HUDEP-2 (cell line): ENCODE data around the gene CUBN.
A peak's percentile ranks its signal among the peaks of the same experiment; 100 is the strongest.

Experiments used
- DNase-seq, 76 experiments: peaks; one replicate each; lab custom pipeline; 2025; ENCODE audit not compliant: unreplicated experiment in 76 of 76; lab: John Stamatoyannopoulos, UW

The CUBN gene

GRCh38 chr10:17129741-17130140 lies at the start of gene CUBN:
CUBN (minus strand) TSS chr10:17129811; CDS start chr10:17129765, 46 bp downstream.
- no peak for DNase-seq

DNA sequence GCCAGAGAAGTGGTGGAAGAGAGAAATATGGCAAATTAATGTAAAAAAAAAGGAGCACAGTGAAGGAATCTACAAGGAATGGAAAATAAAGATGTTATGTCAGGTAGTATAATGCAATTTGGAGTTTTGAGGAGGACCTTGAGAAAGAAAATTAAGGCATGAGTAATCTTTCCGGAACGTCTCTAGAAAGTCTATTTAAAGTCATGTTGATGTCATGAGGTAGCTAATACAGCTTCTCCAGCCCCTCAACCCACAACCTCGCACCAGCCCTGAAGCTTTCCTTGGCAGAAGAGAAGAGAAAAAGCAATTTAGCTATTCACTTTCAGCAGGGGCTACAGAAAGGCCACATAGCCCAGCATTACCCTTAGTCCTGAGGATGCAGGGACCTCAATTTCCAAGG lies 49.4 kb upstream of the CUBN start:
- no peak for DNase-seq

DNA sequence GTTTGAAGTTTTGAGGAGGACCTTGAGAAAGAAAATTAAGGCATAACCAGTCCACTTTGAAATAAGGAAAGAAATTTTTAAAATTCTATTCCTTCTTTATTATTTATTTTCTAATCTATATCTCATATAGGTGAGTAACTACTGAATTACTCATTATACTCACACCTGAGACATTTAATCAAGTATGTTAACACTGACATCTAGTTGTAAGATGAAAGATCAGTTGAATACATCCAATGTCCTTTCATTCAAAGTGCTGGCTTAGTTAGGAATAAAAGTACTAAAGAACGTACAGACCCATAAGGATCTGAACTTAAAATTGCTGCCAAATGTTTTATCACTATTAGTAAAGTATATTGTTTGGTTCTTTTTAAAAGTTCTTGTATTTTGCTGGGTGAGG lies 48.4 kb upstream of the CUBN start:
- DNase-seq = no peak

DNA sequence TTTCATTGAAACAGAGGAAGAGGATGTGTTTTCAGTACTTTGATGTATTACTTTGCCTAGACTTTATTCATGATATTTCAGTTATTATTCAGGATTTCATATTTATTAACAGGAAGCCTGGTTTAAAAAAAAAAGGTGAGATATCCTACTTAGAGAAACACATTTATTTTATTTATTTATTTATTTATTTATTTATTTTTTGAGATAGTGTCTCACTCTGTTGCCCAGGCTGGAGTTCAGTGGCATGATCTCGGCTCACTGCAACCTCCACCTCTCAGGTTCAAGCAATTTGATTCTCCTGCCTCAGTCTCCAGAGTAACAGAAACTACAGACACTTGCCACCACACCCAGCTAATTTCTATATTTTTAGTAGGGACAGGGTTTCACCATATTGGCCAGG lies 47.4 kb upstream of the CUBN start:
- no peak for DNase-seq

- no peak for DNase-seq
Observed at GRCh38 chr10:17176091-17176490, 46.5 kb upstream of the CUBN start.

- DNase-seq = no peak
Observed at GRCh38 chr10:17175551-17175950, 45.9 kb upstream of the CUBN start.

DNA sequence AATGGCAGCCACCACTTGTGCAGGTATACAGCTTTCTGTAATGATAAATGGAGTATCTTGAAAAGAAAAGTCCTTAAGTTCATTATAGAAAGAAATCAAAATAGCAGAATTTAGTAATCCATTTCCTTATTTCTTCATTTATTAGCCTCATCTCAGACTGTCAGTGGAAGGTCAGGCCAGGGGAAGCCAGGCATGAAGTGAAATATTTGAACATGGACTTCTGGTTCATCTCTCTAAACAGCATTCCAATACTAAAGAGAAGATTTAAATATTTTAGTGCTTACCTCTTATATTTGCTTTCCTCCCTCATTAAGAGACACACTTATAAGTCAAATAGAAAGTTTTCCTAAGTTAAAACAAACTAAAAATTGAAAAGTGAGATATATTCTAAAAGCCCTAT lies 45.0 kb upstream of the CUBN start:
- DNase-seq = no peak

DNA sequence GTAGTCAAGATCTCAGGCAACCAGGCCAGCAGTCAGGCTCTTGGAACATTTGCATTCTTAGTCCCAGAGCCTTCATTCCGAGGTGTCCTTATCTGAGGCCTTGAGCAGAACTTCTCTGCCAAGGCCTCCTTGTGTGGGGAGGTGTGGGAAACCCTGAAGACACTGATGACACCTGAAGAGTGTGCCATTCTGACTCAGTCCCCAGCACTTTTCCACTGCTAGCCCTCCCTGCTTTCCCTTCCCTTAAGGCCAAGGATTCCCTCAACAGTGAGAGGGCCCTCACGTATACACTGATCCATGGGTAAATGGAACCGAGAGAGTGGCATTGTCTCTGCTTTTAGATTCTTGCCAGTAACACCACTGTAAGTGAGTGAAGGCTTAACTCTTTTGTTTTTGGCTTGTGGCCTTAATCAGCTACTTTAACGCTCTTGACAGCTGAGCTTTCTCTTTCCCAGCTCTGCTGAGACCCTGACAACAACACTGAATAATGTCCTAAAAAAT lies 41.6 kb upstream of the CUBN start:
- no peak for DNase-seq

DNA sequence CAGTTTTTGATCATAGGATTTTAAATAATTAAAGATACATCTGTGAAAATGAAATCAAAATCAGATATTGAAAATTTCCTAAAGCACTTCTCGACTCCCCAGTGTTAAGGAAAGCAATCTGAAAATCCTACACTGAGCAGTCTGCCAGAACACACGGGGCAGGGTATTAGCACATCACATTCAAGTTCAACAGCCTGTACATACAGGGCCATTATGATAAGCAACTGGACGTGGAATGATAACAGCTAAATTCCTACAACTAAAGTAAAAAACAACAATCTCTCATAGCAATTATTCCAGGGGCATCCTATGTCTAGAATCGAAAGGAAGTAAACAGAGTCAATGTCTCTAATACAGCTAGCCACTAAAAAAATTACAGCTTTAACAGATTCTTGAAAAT lies 40.2 kb upstream of the CUBN start:
- DNase-seq = peak in 3 of 76 experiments; percentile 1 to 20 (median 5)

DNA sequence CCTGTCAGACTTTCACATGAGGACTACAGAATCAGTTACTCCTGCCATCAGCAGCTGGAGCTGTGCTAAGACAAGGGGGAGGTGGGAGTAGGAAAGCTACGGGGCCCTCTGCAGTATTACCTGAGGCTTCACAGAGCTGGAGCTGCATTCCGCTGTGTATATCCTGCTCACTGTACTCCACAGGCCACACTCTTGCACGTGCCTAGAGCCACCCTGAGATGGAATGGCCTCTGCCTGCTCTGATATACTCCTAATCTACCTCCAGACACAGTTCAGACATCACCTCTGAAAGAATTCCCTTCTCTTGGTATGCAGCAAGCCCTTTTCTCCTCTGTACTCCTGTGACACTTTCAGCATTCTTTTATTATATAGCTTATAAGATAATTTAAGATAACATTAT lies 37.1 kb upstream of the CUBN start:
- DNase-seq = no peak

DNA sequence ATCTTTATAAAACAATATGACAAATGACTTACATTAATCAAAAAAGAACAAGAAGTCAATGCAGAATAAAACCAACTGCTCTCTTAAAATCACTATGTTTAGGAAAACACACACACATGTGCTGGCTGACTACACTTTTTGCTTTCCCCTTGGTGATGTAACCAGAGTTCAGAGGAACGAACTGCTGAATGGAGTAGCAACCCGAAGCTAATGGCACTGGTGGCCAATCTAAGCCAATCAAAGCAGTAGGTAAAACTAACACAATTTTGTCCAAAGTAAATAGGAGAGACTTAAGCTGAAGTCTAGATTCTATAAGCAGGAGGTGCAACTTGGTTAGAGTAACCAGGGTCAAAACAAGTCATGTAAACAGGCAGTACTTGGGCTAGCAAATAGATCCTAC lies 33.2 kb upstream of the CUBN start:
- no peak for DNase-seq

- DNase-seq = no peak
Observed at GRCh38 chr10:17161775-17162174, 32.2 kb upstream of the CUBN start.

DNA sequence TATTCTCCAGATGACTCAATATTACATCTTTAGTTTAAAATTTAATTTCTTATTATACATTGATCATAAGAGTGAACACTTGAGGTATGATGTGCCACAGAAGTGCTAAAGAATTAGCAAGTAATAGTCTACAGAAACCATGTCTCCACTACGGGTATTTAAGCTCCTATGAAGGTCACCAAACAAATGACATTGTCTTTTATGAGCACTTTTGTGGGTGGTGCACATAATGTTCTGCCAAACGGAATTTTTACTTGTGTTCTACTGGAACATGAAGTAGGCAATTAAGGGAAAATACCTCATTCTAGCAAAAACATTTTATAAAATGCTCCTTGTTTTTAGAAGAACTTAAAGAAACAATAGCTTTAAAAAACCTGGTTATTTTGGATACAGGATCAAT lies 27.4 kb upstream of the CUBN start:
- DNase-seq = no peak

GRCh38 chr10:17155826-17156225 lies 26.2 kb upstream of the CUBN start:
- DNase-seq = no peak

- no peak for DNase-seq
Observed at GRCh38 chr10:17154116-17154515, 24.5 kb upstream of the CUBN start.

DNA sequence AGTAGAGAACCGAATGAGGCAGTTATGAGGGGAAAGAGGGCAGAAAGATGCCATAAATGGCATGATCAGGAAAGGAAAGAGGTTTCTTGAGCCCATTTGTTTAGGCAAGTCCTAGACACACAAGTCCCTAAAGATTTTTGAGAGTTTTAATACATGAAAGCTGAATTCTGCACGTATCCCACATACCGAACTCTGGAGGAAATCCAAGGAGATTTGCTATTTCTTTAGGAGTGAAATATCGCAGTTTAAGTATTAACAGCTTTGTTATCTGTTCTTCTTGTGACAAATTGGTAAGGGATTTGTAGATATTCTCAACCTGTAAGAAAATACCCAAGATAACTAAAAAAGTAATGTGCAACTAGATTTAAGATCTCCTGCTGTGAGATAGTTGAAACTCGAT lies 23.7 kb upstream of the CUBN start:
- no peak for DNase-seq

DNA sequence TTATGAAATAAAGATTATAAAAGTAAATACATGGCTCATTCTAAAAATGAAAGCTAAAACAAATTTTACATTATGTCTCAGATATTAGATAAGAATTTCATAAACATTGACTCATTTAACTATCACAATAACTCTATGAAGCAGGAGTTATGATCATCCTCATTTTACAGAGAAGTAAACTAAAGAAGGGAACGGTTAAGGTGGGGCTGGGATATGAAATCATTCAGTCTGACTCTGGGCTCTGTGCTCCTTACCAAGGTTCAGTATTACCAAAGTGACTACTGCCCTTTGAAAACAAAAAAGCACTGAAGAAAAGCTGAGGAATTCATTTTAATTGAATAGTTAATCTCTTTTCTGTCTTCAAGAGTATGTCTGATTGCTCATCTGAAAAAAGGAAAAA lies 22.1 kb upstream of the CUBN start:
- DNase-seq = no peak

GRCh38 chr10:17147884-17148489 lies 18.4 kb upstream of the CUBN start:
- no peak for DNase-seq

GRCh38 chr10:17146892-17147291 lies 17.3 kb upstream of the CUBN start:
- no peak for DNase-seq

DNA sequence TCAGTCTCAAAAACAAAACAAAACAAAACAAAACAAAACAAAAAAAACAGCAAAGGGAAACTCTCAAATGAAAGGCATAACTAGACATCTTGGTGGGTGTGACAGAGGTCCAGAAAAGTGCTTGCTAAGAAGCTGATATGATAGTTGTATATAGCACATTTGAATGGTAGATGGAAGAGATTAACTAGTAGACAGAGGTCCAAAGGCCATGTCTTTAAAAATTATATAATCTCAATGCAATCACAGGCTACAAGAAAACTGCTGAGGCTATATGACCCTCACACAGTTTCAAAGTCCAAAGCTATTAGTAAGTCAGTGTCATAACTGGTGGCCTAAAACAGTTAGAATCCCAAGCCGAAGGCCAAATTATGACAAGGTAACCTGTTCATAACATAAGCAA lies 15.6 kb upstream of the CUBN start:
- no peak for DNase-seq

GRCh38 chr10:17144757-17145156 lies 15.1 kb upstream of the CUBN start:
- no peak for DNase-seq

GRCh38 chr10:17144032-17144431 lies 14.4 kb upstream of the CUBN start:
- no peak for DNase-seq

GRCh38 chr10:17143055-17143690 lies 13.6 kb upstream of the CUBN start:
- no peak for DNase-seq
